T-helper 22 cell (primary cell): ENCODE results near the gene GPER1.
A peak's percentile ranks its signal among the peaks of the same experiment; 100 is the strongest.
"Not testable (repeated sequence)": the region's sequence is repeated elsewhere in the genome, so short reads cannot be mapped to it uniquely, and the experiment has no call there.

ENCODE experiments used
- DNase-seq: peaks from one replicate; pipeline ENCODE4 v3.0.0-alpha.2; 2020; ENCODE audit warnings: low read depth

The GPER1 gene

GRCh38 chr7:1070544-1071011 lies 17.3 kb upstream of the GPER1 start:
- DNase-seq = no peak

GRCh38 chr7:1071731-1072254 lies 16.1 kb upstream of the GPER1 start:
- DNase-seq = no peak

GRCh38 chr7:1073142-1073977 lies 14.6 kb upstream of the GPER1 start:
- no peak for DNase-seq

GRCh38 chr7:1074018-1074417 lies 13.9 kb upstream of the GPER1 start:
- not testable (repeated sequence) for DNase-seq

GRCh38 chr7:1074593-1075431 lies 13.1 kb upstream of the GPER1 start:
- DNase-seq = no peak

- DNase-seq = no peak
Observed at GRCh38 chr7:1076184-1077072, 11.5 kb upstream of the GPER1 start.

- no peak for DNase-seq
Observed at GRCh38 chr7:1078519-1078918, 9.4 kb upstream of the GPER1 start.

GRCh38 chr7:1078985-1079384 lies 8.9 kb upstream of the GPER1 start:
- DNase-seq = no peak

- DNase-seq = no peak
Observed at GRCh38 chr7:1079546-1079945, 8.4 kb upstream of the GPER1 start.

GRCh38 chr7:1080252-1080920 lies 7.5 kb upstream of the GPER1 start:
- DNase-seq = no peak

GRCh38 chr7:1080921-1081255 lies 7.0 kb upstream of the GPER1 start:
- DNase-seq = no peak

- DNase-seq = no peak
Observed at GRCh38 chr7:1081336-1081735, 6.6 kb upstream of the GPER1 start.

GRCh38 chr7:1081931-1082401 lies 5.9 kb upstream of the GPER1 start:
- DNase-seq = no peak

GRCh38 chr7:1083729-1084657 lies 3.9 kb upstream of the GPER1 start:
- DNase-seq = no peak

- no peak for DNase-seq
Observed at GRCh38 chr7:1085266-1085665, 2.6 kb upstream of the GPER1 start.

- no peak for DNase-seq
Observed at GRCh38 chr7:1085910-1086421, 1.9 kb upstream of the GPER1 start.

GRCh38 chr7:1086588-1087464 lies 1.1 kb upstream of the GPER1 start:
- DNase-seq = peak; percentile 26

GRCh38 chr7:1087465-1087814 lies 473 bp upstream of the GPER1 start:
- no peak for DNase-seq

- DNase-seq = no peak
Observed at GRCh38 chr7:1090236-1090635, 2.3 kb downstream of the GPER1 start.
